HG03558 (cell line): ENCODE data around the gene SLC30A9.
A peak's percentile ranks its signal among the peaks of the same experiment; 100 is the strongest.

Experiments used
- ATAC-seq: cut with Tn5 transposase; IDR thresholded peaks from one replicate; pipeline ENCODE4 v1.9.1; 2021; ENCODE audit warnings: moderate number of reproducible peaks; ENCODE audit not compliant: unreplicated experiment; ENCODE audit errors: extremely low read depth

Gene SLC30A9

DNA sequence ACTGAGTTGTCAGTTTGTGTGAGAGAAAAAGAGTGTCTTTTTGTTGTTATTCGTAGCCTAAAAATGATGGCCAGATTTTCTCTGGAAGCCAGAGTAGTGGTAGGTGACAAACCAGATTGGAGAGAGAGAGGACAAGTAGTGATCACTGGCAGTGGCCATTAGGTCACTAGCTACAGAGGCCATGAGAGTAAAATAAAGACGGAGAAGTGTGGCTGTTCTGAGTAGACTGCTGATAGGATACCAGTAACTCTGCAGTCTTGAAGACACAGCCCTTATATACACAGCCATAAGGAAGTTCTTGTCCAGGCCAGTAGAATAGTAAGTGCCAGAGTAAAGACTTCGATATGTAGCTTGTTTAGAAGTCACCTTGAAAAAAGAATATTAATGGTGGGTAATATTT is 7.7 kb downstream of the SLC30A9 start:
- ATAC-seq = no peak

DNA sequence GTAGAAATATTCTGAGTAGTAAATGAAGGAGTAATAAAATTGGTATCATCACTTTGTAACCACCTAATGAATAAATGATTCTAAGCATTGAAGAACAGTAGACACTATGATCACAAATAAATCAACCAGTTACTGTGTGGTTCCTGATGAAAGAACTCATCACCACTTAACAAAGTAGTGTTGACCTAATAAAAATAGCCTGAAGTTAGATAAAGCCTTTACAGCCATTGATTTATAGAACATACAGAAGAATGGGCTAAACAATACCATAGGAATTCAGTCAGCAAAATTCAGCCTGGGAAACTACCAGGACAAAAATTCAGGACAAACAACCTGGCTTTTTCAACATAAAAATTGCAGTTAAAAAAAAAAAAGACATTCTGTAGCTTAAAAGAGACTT is 9.0 kb downstream of the SLC30A9 start:
- ATAC-seq = no peak

GRCh38 chr4:42008011-42008786 is 17.9 kb downstream of the SLC30A9 start:
- ATAC-seq = no peak

- ATAC-seq = no peak
These were observed 25.1 kb downstream of the SLC30A9 start for GRCh38 chr4:42015438-42015837.

GRCh38 chr4:42018451-42018850 is 28.1 kb downstream of the SLC30A9 start:
- no peak for ATAC-seq

GRCh38 chr4:42048394-42048793 is 58.1 kb downstream of the SLC30A9 start:
- ATAC-seq = no peak

DNA sequence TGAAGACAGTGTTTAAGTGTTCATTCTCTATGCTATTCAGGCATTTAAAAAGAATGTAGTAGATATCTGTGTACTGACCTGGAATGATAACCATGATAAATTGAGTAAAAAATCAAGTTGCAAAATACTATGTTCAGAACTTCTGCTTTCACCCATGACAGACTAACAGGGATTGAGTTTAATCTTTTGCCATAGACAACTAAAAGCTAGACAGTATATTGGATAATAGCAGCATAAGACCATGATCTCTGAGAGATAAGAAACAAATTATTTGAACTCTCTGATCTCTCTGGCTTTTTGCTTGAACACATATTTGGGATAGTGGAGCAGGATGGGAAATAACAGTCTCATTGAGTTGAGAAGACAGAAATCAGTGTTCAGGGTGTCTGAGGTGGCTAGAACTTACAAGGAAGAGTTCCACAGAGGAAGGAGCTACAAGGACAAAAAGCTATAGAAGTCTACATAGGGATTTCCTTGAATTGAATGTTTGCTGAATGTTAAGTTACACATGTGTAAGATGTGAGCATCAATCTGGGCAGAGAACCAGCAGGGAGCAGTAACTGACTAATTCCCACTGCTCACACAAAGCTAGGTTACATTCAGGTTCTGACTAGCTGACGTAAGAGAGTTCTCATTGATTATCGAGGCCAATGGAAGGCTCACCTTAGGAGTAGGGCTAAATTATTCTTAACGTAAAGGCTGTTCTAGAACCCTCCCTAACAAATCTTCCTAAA is 60.4 kb downstream of the SLC30A9 start:
- ATAC-seq = no peak

GRCh38 chr4:42066402-42066801 is 76.1 kb downstream of the SLC30A9 start:
- ATAC-seq = no peak

DNA sequence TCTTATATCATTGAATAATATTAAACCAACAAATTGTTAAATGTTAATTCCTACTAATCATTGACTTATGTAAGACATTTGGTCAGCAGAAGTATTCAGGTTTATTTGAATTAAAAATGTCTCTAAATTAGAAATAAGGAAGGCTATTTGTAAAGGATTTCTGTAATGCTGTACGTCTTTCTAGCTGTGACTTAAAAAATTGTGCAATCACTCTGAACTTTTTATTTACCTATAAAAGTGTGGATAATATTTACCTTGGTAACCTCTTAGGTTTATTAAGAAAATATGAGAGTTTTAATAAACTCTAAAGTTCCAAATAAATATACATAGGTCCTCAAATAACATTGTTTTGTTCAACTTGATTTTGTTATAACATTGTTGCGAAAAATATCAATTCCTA is 76.9 kb downstream of the SLC30A9 start:
- ATAC-seq = no peak

- no peak for ATAC-seq
These were observed 80.1 kb downstream of the SLC30A9 start for GRCh38 chr4:42070463-42070862.

DNA sequence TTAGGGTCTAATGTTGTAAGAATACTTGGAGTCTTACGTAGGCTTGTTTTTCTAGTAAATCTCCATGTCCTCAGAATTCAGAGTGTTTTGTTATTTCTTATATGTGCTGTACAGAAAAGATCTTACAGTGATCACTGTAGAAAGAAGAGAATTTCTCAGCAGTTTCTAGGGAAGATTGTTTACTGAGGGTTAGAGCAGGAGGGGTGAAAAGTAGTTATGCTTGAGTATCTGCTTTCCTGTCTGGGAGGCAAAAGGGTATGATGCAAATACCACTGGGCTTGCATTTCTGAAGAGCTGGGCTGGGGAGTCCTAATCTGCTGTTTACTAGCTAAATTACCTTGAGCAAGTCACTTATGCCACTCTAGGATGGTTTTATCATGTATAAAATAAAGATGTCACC is 84.0 kb downstream of the SLC30A9 start:
- no peak for ATAC-seq

DNA sequence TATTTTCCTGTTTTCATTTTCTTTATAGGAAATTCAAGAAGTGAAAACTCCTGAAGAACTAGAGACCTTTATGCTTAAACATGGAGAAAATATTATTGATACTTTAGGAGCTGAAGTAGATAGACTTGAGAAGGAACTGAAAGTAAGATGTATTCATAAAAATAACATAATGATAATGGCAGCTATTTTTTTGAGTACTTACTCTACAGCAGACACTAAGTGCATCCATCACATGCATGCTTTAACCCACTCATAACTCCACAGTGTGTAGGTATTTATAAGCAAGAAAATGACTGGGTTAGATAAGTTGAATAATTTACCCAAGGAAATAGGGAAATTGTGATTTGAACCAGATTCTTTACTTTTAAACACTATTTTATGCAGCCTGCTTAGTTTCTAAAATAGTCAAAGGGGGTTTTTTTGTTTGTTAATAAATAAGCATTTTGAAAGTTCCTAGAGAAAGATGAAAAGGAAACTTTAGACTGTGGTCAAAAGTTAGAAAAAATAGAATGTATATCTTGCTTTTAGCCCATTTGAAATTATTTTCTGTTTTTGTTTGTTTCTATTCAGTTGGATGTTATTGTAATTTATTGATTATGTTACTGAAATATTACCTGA is 88.0 kb downstream of the SLC30A9 start:
- ATAC-seq = peak; percentile 89

- ATAC-seq = no peak
These were observed 90.0 kb downstream of the SLC30A9 start for GRCh38 chr4:42080306-42080705.

- no peak for ATAC-seq
These were observed 93.5 kb downstream of the SLC30A9 start for GRCh38 chr4:42083816-42084215.

GRCh38 chr4:42088386-42088785 is 98.1 kb downstream of the SLC30A9 start:
- no peak for ATAC-seq

DNA sequence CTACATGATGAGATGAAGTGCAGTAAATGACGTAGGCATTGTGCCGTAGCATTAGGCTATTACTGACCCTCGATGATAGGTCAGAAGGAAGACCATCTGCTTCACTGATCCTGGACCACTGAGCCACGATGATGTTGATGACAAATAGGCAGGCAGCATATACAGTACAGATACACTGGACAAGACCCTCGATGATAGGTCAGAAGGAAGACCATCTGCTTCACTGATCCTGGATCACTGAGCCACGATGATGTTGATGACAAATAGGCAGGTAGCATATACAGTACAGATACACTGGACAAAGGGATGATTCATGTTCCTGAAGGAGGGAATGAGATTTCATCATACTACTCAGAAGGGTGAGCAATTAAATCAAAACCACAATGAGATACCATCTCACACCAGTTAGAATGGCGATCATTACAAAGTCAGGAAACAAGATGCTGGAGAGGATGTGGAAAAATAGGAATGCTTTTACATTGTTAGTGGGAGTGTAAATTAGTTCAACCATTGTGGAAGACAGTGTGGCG is 111.2 kb downstream of the SLC30A9 start:
- no peak for ATAC-seq

DNA sequence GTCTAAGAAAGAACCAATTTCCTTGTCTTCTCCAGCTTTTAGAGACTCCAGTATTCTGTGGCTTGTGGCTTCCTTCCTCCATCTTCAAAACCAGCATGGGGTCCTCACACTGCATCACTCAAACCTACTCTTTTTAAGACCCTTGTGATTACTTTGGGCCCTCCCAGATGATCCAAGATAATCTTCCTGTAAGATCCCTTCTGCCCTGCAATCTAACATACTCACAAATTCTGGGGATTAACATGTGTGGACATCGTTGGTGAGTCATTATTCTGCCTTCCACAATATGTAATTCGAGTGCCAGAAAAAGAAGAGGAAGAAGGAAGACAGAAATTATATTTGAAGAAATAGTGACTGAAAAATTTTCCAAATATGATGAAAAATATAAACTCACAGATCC is 114.2 kb downstream of the SLC30A9 start:
- no peak for ATAC-seq

- ATAC-seq = no peak
These were observed 122.5 kb downstream of the SLC30A9 start for GRCh38 chr4:42112846-42113245.

DNA sequence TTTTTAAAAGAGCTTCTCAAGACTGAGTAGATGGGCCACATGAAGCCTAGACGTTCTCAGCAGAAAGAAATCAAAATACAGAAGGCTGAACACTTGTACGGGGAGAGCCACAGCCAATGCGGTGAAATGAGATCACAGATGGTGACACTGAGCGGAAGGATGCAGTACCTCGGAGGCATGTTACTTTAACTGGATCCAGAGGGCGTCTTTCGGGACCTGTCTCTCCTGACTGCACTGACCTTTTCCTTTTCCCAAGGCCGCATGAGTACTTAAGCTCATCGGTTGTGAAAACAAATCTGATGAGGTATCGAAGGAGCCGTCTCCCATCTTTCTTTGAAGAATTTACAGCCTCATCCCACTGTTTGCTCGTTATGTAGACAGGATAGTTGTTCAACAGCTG is 129.6 kb downstream of the SLC30A9 start:
- ATAC-seq = no peak

- ATAC-seq = no peak
These were observed 131.9 kb downstream of the SLC30A9 start for GRCh38 chr4:42122237-42122636.

GRCh38 chr4:42123071-42123644 is 132.8 kb downstream of the SLC30A9 start:
- ATAC-seq = no peak
